ENCODE data around the gene TAOK1.

DNA sequence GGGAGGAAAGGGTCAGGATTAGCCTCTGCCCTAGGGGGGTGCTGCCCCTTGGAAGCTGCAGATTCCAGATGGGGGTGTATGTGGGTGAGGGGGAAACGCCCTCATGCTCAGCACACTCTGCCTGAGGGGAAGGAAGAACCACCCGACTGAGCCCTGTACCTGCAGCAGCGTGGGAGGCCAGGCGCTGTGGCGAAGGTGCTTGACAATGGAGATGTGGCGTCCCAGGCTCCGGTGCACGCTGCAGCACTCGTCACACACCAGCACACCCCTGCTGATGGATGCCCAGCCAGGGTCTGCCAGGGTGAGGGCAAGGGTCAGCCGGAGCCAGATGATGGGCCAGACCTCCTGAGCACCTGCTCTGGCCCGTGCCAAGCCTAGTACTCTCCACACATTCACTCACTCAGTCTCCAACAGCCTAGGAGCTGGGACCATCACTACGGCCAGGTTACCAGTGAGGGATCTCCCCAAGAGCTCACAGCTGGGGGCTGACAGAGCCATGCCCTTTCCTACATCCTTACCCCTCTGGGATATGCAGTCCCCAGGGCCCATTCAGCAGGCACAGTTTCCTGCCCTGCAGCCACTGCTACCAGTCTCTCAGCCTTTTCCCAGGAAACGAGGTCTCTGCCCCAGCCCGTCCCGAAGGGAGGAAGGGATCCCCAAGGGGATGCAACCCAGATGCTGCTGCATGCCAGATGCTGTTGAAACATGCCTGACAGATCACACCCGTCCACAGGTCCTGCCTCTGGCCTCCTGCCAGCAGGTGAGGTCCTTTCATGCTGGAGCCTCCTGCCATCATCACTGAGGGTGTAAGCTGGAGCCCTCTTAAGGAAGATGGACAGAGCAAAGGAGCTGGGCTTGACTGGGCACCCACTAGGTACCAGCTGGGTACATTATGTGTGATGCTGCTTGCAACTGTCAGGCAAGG lies 193.4 kb downstream of the TAOK1 start:
- TF ChIP-seq POLR2A (IDR thresholded peaks at IDR 0.05), result no peak
- TF ChIP-seq, protein P1, sequence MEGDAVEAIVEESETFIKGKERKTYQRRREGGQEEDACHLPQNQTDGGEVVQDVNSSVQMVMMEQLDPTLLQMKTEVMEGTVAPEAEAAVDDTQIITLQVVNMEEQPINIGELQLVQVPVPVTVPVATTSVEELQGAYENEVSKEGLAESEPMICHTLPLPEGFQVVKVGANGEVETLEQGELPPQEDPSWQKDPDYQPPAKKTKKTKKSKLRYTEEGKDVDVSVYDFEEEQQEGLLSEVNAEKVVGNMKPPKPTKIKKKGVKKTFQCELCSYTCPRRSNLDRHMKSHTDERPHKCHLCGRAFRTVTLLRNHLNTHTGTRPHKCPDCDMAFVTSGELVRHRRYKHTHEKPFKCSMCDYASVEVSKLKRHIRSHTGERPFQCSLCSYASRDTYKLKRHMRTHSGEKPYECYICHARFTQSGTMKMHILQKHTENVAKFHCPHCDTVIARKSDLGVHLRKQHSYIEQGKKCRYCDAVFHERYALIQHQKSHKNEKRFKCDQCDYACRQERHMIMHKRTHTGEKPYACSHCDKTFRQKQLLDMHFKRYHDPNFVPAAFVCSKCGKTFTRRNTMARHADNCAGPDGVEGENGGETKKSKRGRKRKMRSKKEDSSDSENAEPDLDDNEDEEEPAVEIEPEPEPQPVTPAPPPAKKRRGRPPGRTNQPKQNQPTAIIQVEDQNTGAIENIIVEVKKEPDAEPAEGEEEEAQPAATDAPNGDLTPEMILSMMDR (IDR thresholded peaks at IDR 0.05), result no peak

All from uterus (tissue), 2 donors.